Measurements from ENCODE around the gene KRTAP16-1.

DNA sequence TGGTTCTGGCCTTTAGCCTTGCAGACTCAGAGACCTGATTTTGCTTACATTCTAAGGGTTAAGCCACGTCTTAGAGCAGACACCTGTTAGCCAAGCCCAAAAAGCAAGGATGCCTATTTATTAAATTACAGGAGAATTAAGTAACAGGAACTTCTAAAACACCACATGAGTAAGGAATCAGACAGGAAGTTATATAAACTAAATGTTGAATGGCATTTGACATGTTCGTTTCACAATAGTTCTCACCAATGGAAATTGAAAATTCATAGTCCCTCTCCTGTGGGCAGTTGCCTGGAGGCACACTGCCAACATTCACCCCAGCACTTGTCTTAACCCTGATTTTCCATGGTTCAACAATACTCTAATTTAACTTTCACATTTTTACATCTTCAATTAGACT lies 24.6 kb downstream of the KRTAP16-1 start:
- TF ChIP-seq POLR2A (IDR thresholded peaks at IDR 0.05; ENCODE audit: low read depth, low read length) (no peak), POLR2AphosphoS5 (IDR thresholded peaks at IDR 0.05; ENCODE audit: low read depth, low read length) (no peak), TAF1 (IDR thresholded peaks at IDR 0.05; ENCODE audit: low read depth, low read length) (no peak), PAX5 (IDR thresholded peaks at IDR 0.05; ENCODE audit: insufficient read depth, low read length, severe bottlenecking) (no peak)
